Measurements from ENCODE around the gene EFNA1.

DNA sequence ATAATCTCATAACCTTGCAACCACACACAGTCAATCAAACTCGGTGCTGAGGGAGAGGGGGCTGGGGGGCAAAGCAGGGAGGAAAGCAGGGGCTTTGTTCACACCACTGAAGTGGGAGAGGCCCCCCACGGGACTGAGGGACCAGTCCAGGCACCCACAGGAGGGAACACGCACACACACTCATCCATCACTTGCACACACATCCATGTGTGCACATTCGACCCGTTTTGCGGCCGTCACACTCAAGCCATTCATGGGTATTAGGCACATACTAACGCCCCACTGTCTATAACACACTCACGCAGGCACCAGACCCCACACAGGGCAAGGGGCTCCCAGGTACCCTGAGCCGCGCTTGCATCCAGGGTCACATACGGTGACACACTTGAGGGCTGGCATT, 35.0 kb upstream of the EFNA1 start:
- TF ChIP-seq, protein P1, sequence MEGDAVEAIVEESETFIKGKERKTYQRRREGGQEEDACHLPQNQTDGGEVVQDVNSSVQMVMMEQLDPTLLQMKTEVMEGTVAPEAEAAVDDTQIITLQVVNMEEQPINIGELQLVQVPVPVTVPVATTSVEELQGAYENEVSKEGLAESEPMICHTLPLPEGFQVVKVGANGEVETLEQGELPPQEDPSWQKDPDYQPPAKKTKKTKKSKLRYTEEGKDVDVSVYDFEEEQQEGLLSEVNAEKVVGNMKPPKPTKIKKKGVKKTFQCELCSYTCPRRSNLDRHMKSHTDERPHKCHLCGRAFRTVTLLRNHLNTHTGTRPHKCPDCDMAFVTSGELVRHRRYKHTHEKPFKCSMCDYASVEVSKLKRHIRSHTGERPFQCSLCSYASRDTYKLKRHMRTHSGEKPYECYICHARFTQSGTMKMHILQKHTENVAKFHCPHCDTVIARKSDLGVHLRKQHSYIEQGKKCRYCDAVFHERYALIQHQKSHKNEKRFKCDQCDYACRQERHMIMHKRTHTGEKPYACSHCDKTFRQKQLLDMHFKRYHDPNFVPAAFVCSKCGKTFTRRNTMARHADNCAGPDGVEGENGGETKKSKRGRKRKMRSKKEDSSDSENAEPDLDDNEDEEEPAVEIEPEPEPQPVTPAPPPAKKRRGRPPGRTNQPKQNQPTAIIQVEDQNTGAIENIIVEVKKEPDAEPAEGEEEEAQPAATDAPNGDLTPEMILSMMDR (conservative IDR thresholded peaks at IDR 0.05; ENCODE audit: low read depth, low read length) = no peak
- TF ChIP-seq EZH2 (IDR thresholded peaks at IDR 0.05; ENCODE audit: borderline replicate concordance, low read depth, low read length, poor library complexity, severe bottlenecking) = no peak
